Breast epithelium (tissue), 4 donors: ENCODE results near the gene BCAN. TPM values are rescaled to one million over a fixed set of nuclear protein-coding genes. Genes with fewer than 3 reads are reported as not detected.
"Not testable (repeated sequence)": the region's sequence is repeated elsewhere in the genome, so short reads cannot be mapped to it uniquely, and the experiment has no call there.

Experiments used
- DNase-seq, 2 donors: peaks; one replicate each; pipeline ENCODE4 v3.0.0-alpha.2; 2019; ENCODE audit warnings: low spot score in 2 of 2
- H3K27ac ChIP-seq, 2 donors: fragments of 200-600 bp; sonication (generic) in 1 of 2; one replicate each; pipeline ENCODE4 v1.5.1; 2016 to 2019; ENCODE audit warnings: mild to moderate bottlenecking in 1 of 2
- H3K27me3 ChIP-seq, 2 donors: fragments of 200-600 bp; sonication (generic) in 1 of 2; one replicate each; pipeline versions ENCODE4 v1.5.1 to v1.6.0; 2017 to 2019; ENCODE audit warnings: control low read depth in 1 of 2, mild to moderate bottlenecking in 1 of 2
- H3K36me3 ChIP-seq: fragments of 200-600 bp; one replicate; pipeline ENCODE4 v1.5.1; 2019
- H3K4me1 ChIP-seq, 2 donors: fragments of 200-600 bp; sonication (generic); one replicate each; pipeline ENCODE4 v1.5.1; 2016 to 2019; ENCODE audit warnings: control low read depth in 1 of 2
- H3K4me3 ChIP-seq, 3 donors: fragments of 200-600 bp; sonication (generic); 1 replicate in 2 of 3; 2 replicates in 1 of 3; pipeline ENCODE4 v1.5.1; 2016 to 2019; ENCODE audit warnings: mild to moderate bottlenecking in 3 of 3, moderate library complexity in 2 of 3
- H3K9me3 ChIP-seq, 2 donors: fragments of 200-600 bp; sonication (generic) in 1 of 2; one replicate each; pipeline ENCODE4 v1.5.1; 2016 to 2019; ENCODE audit warnings: control low read depth in 1 of 2
- POLR2A ChIP-seq: fragments of 450-650 bp; IDR thresholded peaks from one replicate; pipeline ENCODE4 v1.6.1; 2016; ENCODE audit warnings: antibody characterized with exemption, mild to moderate bottlenecking, moderate library complexity
- POLR2AphosphoS5 ChIP-seq, 3 donors: sonication (generic); formaldehyde crosslinking; IDR thresholded peaks; one replicate each; pipeline ENCODE4 v1.6.1; 2017; ENCODE audit warnings: antibody characterized with exemption in 3 of 3
- intact Hi-C: fragments of 100-400 bp; cut with DNase I; formaldehyde crosslinking; loops from one replicate; pipeline ENCODE4 v1.15.1; 2023; ENCODE audit warnings: low total_unique reads
- total RNA-seq, 3 donors: library from RNA; depleted of rRNA; stranded (reverse); fragments of >200 nt; gene quantifications; one replicate each; pipeline ENCODE4 v1.1.0, GENCODE V29; 2016
- TF ChIP-seq, protein P1 (sequence below), 3 donors: fragments of 450-650 bp; IDR thresholded peaks; one replicate each; pipeline ENCODE4 v1.5.1; 2016 to 2017; ENCODE audit warnings: antibody characterized with exemption in 3 of 3, mild to moderate bottlenecking in 3 of 3, moderate library complexity in 3 of 3

The BCAN gene
- total RNA-seq, 3 donors from 2014 or later = 0.44 TPM; not detected in 2

DNA sequence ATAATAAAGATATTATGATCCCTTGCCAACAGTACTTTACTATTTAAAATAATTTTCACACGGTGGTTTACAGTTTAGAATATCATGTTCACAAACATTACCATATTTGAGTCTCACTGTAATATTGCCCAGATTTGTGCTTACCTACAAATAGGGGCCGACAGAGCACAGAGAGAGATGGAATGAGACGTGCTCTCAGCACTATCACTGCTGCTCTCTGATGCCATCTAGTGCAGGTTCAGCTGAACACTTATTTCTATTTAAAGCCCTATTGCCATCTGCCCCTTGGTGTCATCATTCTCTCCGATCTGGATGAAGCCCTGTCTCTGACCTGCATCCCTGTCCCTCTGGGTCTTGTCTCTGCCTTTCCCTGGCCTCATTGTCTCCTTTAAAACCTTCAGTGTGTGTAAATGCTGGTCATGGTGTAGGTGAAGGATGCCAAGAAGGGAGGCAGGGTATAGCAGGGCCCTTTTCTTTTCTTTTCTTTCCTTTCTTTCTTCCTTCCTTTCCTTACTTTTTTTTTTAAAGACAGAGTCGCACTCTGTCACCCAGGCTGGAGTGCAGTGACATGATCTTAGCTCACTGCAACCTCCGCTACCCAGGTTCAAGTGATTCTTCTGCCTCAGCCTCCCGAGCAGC lies 33.8 kb upstream of the BCAN start:
- peak in 1 of 2 donors; percentile 45 for DNase-seq
- H3K4me1 ChIP-seq = no peaks in the 10 kb centered on the region
- intact Hi-C loops = loop anchor here (10.0 kb wide), 1 partner anchor 153 kb away; no protein-coding TSS in a partner anchor

DNA sequence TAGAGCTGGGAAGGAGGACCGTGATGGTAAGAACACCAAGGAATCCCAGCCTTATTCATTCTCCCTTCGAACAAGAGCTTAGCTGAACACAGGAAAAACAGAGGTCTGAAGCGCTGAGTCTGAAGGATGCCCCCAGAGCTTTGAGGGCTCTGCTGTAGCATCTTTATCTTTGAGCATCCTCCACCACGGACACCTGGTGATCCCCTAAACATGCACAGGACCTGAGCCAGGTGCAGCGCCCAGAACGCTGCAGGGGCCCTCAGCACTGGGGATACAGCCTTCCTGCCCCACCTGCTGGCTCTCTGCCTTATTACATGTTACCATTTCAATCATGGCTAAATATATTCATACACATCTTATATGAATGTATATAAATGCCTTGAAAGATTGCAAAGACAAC lies 32.9 kb upstream of the BCAN start:
- intact Hi-C loops = loop anchor here (10.0 kb wide), 1 partner anchor 154 kb away; no protein-coding TSS in a partner anchor
- Histone ChIP-seq H3K36me3 (no peaks in the 10 kb centered on the region), H3K4me1 (no peaks in the 10 kb centered on the region), H3K27me3 (no peaks in the 10 kb centered on the region), H3K9me3 (no peaks in the 10 kb centered on the region), H3K27ac (no peak overlapping the region), H3K4me3 (no peak overlapping the region)
- TF ChIP-seq POLR2AphosphoS5 (IDR thresholded peaks at IDR 0.05) (no peak), POLR2A (no peak)
- TF ChIP-seq, protein P1, sequence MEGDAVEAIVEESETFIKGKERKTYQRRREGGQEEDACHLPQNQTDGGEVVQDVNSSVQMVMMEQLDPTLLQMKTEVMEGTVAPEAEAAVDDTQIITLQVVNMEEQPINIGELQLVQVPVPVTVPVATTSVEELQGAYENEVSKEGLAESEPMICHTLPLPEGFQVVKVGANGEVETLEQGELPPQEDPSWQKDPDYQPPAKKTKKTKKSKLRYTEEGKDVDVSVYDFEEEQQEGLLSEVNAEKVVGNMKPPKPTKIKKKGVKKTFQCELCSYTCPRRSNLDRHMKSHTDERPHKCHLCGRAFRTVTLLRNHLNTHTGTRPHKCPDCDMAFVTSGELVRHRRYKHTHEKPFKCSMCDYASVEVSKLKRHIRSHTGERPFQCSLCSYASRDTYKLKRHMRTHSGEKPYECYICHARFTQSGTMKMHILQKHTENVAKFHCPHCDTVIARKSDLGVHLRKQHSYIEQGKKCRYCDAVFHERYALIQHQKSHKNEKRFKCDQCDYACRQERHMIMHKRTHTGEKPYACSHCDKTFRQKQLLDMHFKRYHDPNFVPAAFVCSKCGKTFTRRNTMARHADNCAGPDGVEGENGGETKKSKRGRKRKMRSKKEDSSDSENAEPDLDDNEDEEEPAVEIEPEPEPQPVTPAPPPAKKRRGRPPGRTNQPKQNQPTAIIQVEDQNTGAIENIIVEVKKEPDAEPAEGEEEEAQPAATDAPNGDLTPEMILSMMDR (IDR thresholded peaks at IDR 0.05) = peak; percentile 19 to 37 (median 23)
- no peak for DNase-seq

More for the DNA sequence above, 33.8 kb upstream of the BCAN start:
- H3K36me3 ChIP-seq = no peaks in the 10 kb centered on the region
- TF ChIP-seq POLR2AphosphoS5 (IDR thresholded peaks at IDR 0.05) (peak in 1 of 3 donors; percentile 27), POLR2A (no peak)
- TF ChIP-seq, protein P1 (IDR thresholded peaks at IDR 0.05) = peak; percentile 39 to 84 (median 73)
- H3K27me3 ChIP-seq = no peaks in the 10 kb centered on the region
- H3K9me3 ChIP-seq = no peaks in the 10 kb centered on the region
- H3K4me3 ChIP-seq = no peak overlapping the region
- H3K27ac ChIP-seq = no peak overlapping the region

DNA sequence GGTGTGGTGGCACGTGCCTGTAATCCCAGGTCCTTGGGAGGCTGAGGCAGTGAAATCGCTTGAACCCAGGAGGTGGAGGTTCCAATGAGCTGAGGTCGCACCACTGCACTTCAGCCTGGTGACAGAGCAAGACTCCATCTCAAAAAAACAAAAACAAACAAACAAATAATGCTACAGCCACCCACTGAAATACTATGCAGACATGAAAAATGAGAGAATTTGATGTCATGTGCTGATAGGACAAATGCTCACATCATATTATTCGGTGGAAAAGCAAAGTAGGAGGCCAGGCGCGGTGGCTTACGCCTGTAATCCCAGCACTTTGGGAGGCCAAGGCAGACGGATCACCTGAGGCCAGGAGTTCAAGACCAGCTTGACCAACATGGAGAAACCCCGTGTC lies 31.8 kb upstream of the BCAN start:
- intact Hi-C loops, H3K36me3 ChIP-seq: not testable (repeated sequence)

DNA sequence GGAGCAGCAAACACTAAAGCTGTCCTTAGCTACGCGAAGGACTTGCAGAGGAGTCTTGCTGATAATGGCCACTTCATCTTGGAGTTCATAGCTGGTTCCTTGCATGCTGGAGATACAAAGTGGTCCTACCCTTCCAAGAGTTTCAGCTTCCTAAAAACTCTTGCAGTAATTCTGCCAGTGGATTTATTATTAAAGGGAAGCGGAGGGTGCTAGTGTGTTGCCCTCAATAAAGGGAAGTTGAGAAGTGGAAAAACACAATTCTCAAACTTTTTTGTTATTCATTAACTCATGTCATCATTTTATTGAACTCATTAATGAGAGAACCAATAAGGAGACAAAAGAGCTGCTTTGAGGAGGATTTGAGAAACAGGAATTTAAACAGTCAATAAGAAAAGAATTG lies 29.3 kb upstream of the BCAN start:
- no peak for TF ChIP-seq POLR2AphosphoS5 (IDR thresholded peaks at IDR 0.05)
- TF ChIP-seq, protein P1 (IDR thresholded peaks at IDR 0.05) = no peak
- TF ChIP-seq POLR2A = no peak
- Histone ChIP-seq H3K4me1 (no peaks in the 10 kb centered on the region), H3K36me3 (no peaks in the 10 kb centered on the region), H3K4me3 (no peak overlapping the region), H3K27ac (no peak overlapping the region), H3K9me3 (no peaks in the 10 kb centered on the region), H3K27me3 (no peaks in the 10 kb centered on the region)
- intact Hi-C loops = no loop called here
- DNase-seq = no peak

More for the DNA sequence above, 31.8 kb upstream of the BCAN start:
- DNase-seq, H3K4me3 ChIP-seq, H3K27me3 ChIP-seq, H3K9me3 ChIP-seq, H3K4me1 ChIP-seq, H3K27ac ChIP-seq: not testable (repeated sequence)

DNA sequence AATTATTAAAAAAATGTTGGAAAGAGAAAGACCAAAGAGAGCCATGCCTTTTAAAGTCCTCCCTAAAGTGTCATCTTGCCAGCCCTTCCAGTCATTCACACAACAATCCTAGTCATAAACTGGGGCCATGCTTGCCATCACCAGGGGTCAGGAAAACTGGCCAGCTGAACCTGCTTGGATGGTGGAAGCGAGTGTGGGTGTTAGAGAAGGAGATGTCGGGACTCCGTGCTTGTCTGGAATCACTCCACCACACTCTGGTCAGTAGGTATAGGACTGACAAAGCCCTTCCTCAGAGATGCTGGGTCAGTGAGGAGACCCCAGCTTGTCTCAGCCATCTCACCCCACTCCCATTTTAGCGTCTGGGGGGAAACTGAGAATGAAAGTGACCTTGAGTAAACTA lies 26.0 kb upstream of the BCAN start:
- Histone ChIP-seq H3K4me1 (no peaks in the 10 kb centered on the region), H3K36me3 (no peaks in the 10 kb centered on the region), H3K9me3 (no peaks in the 10 kb centered on the region), H3K4me3 (peak overlapping the region in 2 of 3 donors; percentile 19 to 43), H3K27ac (peak overlapping the region; percentile 13 to 81), H3K27me3 (peaks cover 0 to 14% of the 10 kb centered on the region in 2 donors)
- DNase-seq = no peak
- TF ChIP-seq POLR2A (no peak), POLR2AphosphoS5 (IDR thresholded peaks at IDR 0.05) (no peak)
- TF ChIP-seq, protein P1 (IDR thresholded peaks at IDR 0.05) = no peak
- intact Hi-C loops = no loop called here
